GM15510 (cell line): ENCODE results near the gene SMIM44.
A peak's percentile ranks its signal among the peaks of the same experiment; 100 is the strongest.

Experiments
- POLR2A ChIP-seq: IDR thresholded peaks from 3 replicates; pipeline ENCODE4 v1.6.1; 2011; ENCODE audit warnings: borderline replicate concordance; ENCODE audit not compliant: insufficient read length; ENCODE audit errors: extremely low read depth

Gene SMIM44

GRCh38 chr19:3510727-3511126 lies 27.5 kb upstream of the SMIM44 start:
- TF ChIP-seq POLR2A: no peak

- no peak for TF ChIP-seq POLR2A
Observed at GRCh38 chr19:3509566-3509989, 26.3 kb upstream of the SMIM44 start.

- TF ChIP-seq POLR2A: no peak
Observed at GRCh38 chr19:3508771-3509535, 25.7 kb upstream of the SMIM44 start.

- no peak for TF ChIP-seq POLR2A
Observed at GRCh38 chr19:3507371-3508120, 24.3 kb upstream of the SMIM44 start.

- TF ChIP-seq POLR2A: no peak
Observed at GRCh38 chr19:3506384-3507340, 23.4 kb upstream of the SMIM44 start.

GRCh38 chr19:3505598-3506383 lies 22.6 kb upstream of the SMIM44 start, which contains the start of gene FZR1:
FZR1 (plus strand) TSS chr19:3506311; CDS start chr19:3522990, 16,679 bp downstream.
- TF ChIP-seq POLR2A: peak; percentile 73

GRCh38 chr19:3504735-3505134 lies 21.5 kb upstream of the SMIM44 start:
- no peak for TF ChIP-seq POLR2A

- no peak for TF ChIP-seq POLR2A
Observed at GRCh38 chr19:3503036-3503572, 19.9 kb upstream of the SMIM44 start.

GRCh38 chr19:3501780-3502179 lies 18.5 kb upstream of the SMIM44 start:
- TF ChIP-seq POLR2A: no peak

GRCh38 chr19:3500429-3501101 lies 17.3 kb upstream of the SMIM44 start, which contains the start of gene DOHH:
DOHH (minus strand) TSS chr19:3500674; CDS start chr19:3496814, 3,860 bp downstream.
- peak; percentile 82 for TF ChIP-seq POLR2A

GRCh38 chr19:3499738-3500428 lies 16.6 kb upstream of the SMIM44 start:
- no peak for TF ChIP-seq POLR2A

- no peak for TF ChIP-seq POLR2A
Observed at GRCh38 chr19:3497757-3498520, 14.7 kb upstream of the SMIM44 start.
